Heart right ventricle (tissue), 16 donors: ENCODE results near the gene ADGRD1. TPM values are rescaled to one million over a fixed set of nuclear protein-coding genes. Genes with fewer than 3 reads are reported as not detected.

Source experiments
- ATAC-seq, 8 donors: fragments of 200-7000 bp; cut with Tn5 transposase; one replicate each; pipeline ENCODE4 v1.9.1; 2020; ENCODE audit warnings: mild to moderate bottlenecking in 8 of 8, moderate library complexity in 8 of 8, moderate number of reproducible peaks in 1 of 8
- DNase-seq, 2 donors: peaks; one replicate each; pipeline ENCODE4 v3.0.0-alpha.2; 2020
- H3K27ac ChIP-seq, 10 donors: fragments of 200-600 bp; sonication (generic) in 2 of 10; one replicate each; pipeline versions ENCODE4 v1.5.0 to v1.8.0; 2020 to 2022; ENCODE audit warnings: mild to moderate bottlenecking in 3 of 10
- H3K27me3 ChIP-seq, 7 donors: fragments of 200-600 bp; one replicate each; pipeline ENCODE4 v1.8.0; 2021 to 2022; ENCODE audit warnings: mild to moderate bottlenecking in 2 of 7
- H3K36me3 ChIP-seq, 9 donors: fragments of 200-600 bp; sonication (generic) in 1 of 9; one replicate each; pipeline versions ENCODE4 v1.5.0 to v1.8.0; 2020 to 2022; ENCODE audit warnings: mild to moderate bottlenecking in 2 of 9
- H3K4me1 ChIP-seq, 9 donors: fragments of 200-600 bp; sonication (generic) in 1 of 9; one replicate each; pipeline versions ENCODE4 v1.5.0 to v1.8.0; 2020 to 2022; ENCODE audit warnings: mild to moderate bottlenecking in 4 of 9
- H3K4me3 ChIP-seq, 10 donors: fragments of 200-600 bp; sonication (generic) in 2 of 10; one replicate each; pipeline versions ENCODE4 v1.5.0 to v1.8.0; 2020 to 2022; ENCODE audit warnings: mild to moderate bottlenecking in 7 of 10, moderate library complexity in 2 of 10
- H3K9me3 ChIP-seq, 11 donors: fragments of 200-600 bp in 10 of 11; sonication (generic) in 2 of 11; one replicate each; pipeline versions ENCODE4 v1.5.0 to v1.8.0; 2013 to 2022; ENCODE audit warnings: mild to moderate bottlenecking in 2 of 11, control low read depth in 1 of 11, moderate library complexity in 1 of 11
- CTCF ChIP-seq, 9 donors: fragments of 200-600 bp; sonication (generic) in 2 of 9; IDR thresholded peaks; one replicate each; pipeline versions ENCODE4 v1.5.0 to v1.8.0; 2021 to 2022; ENCODE audit warnings: antibody characterized with exemption in 9 of 9, mild to moderate bottlenecking in 5 of 9, moderate library complexity in 1 of 9
- WGBS, 2 donors: extraction: QIAGEN DNeasy Blood & Tissue Kit; methylation state at CpG; one replicate each; pipeline ENCODE4 v1.1.7; 2013; ENCODE audit warnings: inconsistent platforms in 1 of 2; 5-methylcytosine and 5-hydroxymethylcytosine counted together
- intact Hi-C, 10 donors: fragments of 100-400 bp; cut with DNase I; formaldehyde crosslinking; loops; one replicate each; pipeline versions ENCODE4 v1.11.1 to v1.14.2; 2022
- polyA plus RNA-seq, 2 donors: library from polyadenylated mRNA; stranded (reverse); fragments of 200-250 nt; gene quantifications; one replicate each; pipeline ENCODE4 v1.2.3, GENCODE V29; 2013
- total RNA-seq, 10 donors: library from RNA; stranded (reverse); fragmentation: NEBNext Ultra II Directional in 3 of 10; extraction: Animal tissue kit (Norgen Biotek cat#: 25700) in 3 of 10; gene quantifications; one replicate each; pipeline versions ENCODE4 v1.2.1 to v1.2.4, GENCODE V29; 2021 to 2023
- donor health status: Arrhythmogenic right ventricular cardiomyopathy.
- donor health status: ischemic (EF 13 %, LVEDD 7.1; RV severe dilation, severe dysfunction).
- donor health status: healthy with polysubstance abuse.
- donor health status: DM: no; HTN: yes; CAD: no.
- donor health status: DM: no; HTN: no; CAD: no.
- donor health status: ischemic (EF 25% LVEDD 6.9; RV normal size, moderate dysfunction).
- donor health status: ischemic (EF 25% LVEDD 5.7; RV mildly dilated, moderate dysfunction).
- donor health status: healthy.
- donor health status: DM: yes; HTN: yes; CAD: no.
- donor health status: Ischemic cardiomyopathy.
- donor health status: ischemic (EF 35%, LVEDD 5.7; RV mildly dilated, moderate dysfunction).
- donor health status: nonischemic (EF 11% LVEDD 7.7; RV severe dilation, severe dysfunction).
- donor health status: DM: yes; HTN: yes; CAD: no.
- donor health status: PGD.
- donor health status: ischemic (EF 29% LVEDD 5.4; RV normal size, mild dysfunction).
- donor health status: nonischemic (EF 23%, LVEDD 6.1; RV moderate dilation, normal function).

ADGRD1 gene
- total and polyA plus RNA-seq, 12 donors = 16.8 to 157 (median 69.7) TPM

GRCh38 chr12:131171029-131171428 lies 217.3 kb downstream of the ADGRD1 start:
- Histone ChIP-seq H3K27me3 (peaks cover 0 to 12% (median 4%) of the 10 kb centered on the region in 7 donors), H3K4me1 (no peaks in the 10 kb centered on the region), H3K9me3 (peaks cover 0 to 28% (median 10%) of the 10 kb centered on the region in 11 donors), H3K27ac (no peak overlapping the region), H3K4me3 (no peak overlapping the region), H3K36me3 (no peaks in the 10 kb centered on the region)
- intact Hi-C loops = no loop called here
- ATAC-seq (no peak), DNase-seq (no peak)
- TF ChIP-seq CTCF (IDR thresholded peaks at IDR 0.05) = no peak
- 64 to 71% methylated on average over 4 of the region's 4 CpGs for WGBS, 2 donors

GRCh38 chr12:131174901-131175300 lies 221.2 kb downstream of the ADGRD1 start:
- no peak overlapping the region for H3K4me3 ChIP-seq
- TF ChIP-seq CTCF (IDR thresholded peaks at IDR 0.05) = no peak
- peaks cover 0 to 21% (median 5%) of the 10 kb centered on the region in 7 donors for H3K27me3 ChIP-seq

GRCh38 chr12:131176266-131176665 lies 222.6 kb downstream of the ADGRD1 start:
- Histone ChIP-seq H3K9me3 (peaks cover 0 to 39% (median 10%) of the 10 kb centered on the region in 11 donors), H3K4me3 (no peak overlapping the region), H3K27me3 (peaks cover 0 to 14% (median 5%) of the 10 kb centered on the region in 7 donors), H3K4me1 (no peaks in the 10 kb centered on the region), H3K27ac (no peak overlapping the region), H3K36me3 (no peaks in the 10 kb centered on the region)
- intact Hi-C loops = no loop called here
- ATAC-seq (no peak), DNase-seq (no peak)
- TF ChIP-seq CTCF (IDR thresholded peaks at IDR 0.05) = no peak

More at GRCh38 chr12:131174901-131175300, 221.2 kb downstream of the ADGRD1 start:
- H3K27ac ChIP-seq = no peak overlapping the region
- peaks cover 0 to 39% (median 10%) of the 10 kb centered on the region in 11 donors for H3K9me3 ChIP-seq
- ATAC-seq (no peak), DNase-seq (no peak)
- no peaks in the 10 kb centered on the region for H3K36me3 ChIP-seq
- H3K4me1 ChIP-seq = no peaks in the 10 kb centered on the region
- intact Hi-C loops = no loop called here

- Histone ChIP-seq H3K27me3 (peaks cover 0 to 14% (median 5%) of the 10 kb centered on the region in 7 donors), H3K36me3 (no peaks in the 10 kb centered on the region), H3K4me1 (no peaks in the 10 kb centered on the region), H3K9me3 (peaks cover 0 to 39% (median 10%) of the 10 kb centered on the region in 11 donors), H3K27ac (no peak overlapping the region), H3K4me3 (no peak overlapping the region)
- ATAC-seq (no peak), DNase-seq (no peak)
- intact Hi-C loops = no loop called here
- WGBS, 2 donors = 70 to 88% methylated on average over 1 of the region's 1 CpG
- no peak for TF ChIP-seq CTCF (IDR thresholded peaks at IDR 0.05)
Observed at GRCh38 chr12:131176926-131177325, 223.2 kb downstream of the ADGRD1 start.
